Keratinocyte (primary cell): Measurements from ENCODE around the gene SLC7A7. TPM values are rescaled to one million over a fixed set of nuclear protein-coding genes. Genes with fewer than 3 reads are reported as not detected.

Experiments used
- DNase-seq: peaks from one replicate; pipeline ENCODE4 v3.0.0-alpha.2; 2011; ENCODE audit warnings: low read depth, missing footprints, low spot score
- FAIRE-seq: peaks from 2 replicates; lab custom pipeline; 2011; peaks lifted over from hg19 to GRCh38; lab: Jason Lieb, UNC
- H2AFZ ChIP-seq: 2 replicates; pipeline ENCODE4 v1.6.0; 2012; ENCODE audit warnings: low read length, control low read depth, inconsistent platforms; ENCODE audit not compliant: control insufficient read depth
- H3K27ac ChIP-seq: 2 replicates; pipeline ENCODE4 v1.5.1; 2011; ENCODE audit warnings: low read length; ENCODE audit not compliant: control insufficient read depth, insufficient read depth
- H3K27me3 ChIP-seq: 3 replicates; pipeline ENCODE4 v1.6.0; 2011; ENCODE audit warnings: low read length; ENCODE audit not compliant: control insufficient read depth, insufficient read depth; ENCODE audit errors: extremely low read depth
- H3K36me3 ChIP-seq, 2 experiments: 2 replicates in 1 of 2; 3 replicates in 1 of 2; pipeline ENCODE4 v1.5.1; 2011; ENCODE audit warnings: low read length in 2 of 2, mild to moderate bottlenecking in 1 of 2; ENCODE audit not compliant: control insufficient read depth in 2 of 2, insufficient read depth in 2 of 2; ENCODE audit errors: extremely low read depth in 1 of 2
- H3K4me1 ChIP-seq: 3 replicates; pipeline ENCODE4 v1.5.1; 2011; ENCODE audit warnings: low read length; ENCODE audit not compliant: control insufficient read depth, insufficient read depth; ENCODE audit errors: extremely low read depth
- H3K4me2 ChIP-seq: 3 replicates; pipeline ENCODE4 v1.6.0; 2011; ENCODE audit warnings: low read depth, low read length; ENCODE audit not compliant: control insufficient read depth, insufficient read depth; ENCODE audit errors: extremely low read depth
- H3K4me3 ChIP-seq, 3 experiments: fragments of 200-600 bp in 1 of 3; sonication (generic) in 1 of 3; 2 replicates in 2 of 3; 3 replicates in 1 of 3; pipeline ENCODE4 v1.5.1; 2011 to 2016; ENCODE audit warnings: low read length in 3 of 3, mild to moderate bottlenecking in 3 of 3, control low read depth in 2 of 3, inconsistent platforms in 1 of 3, low read depth in 1 of 3, mixed read lengths in 1 of 3, mixed run types in 1 of 3, moderate library complexity in 1 of 3; ENCODE audit not compliant: control insufficient read depth in 2 of 3, insufficient read depth in 2 of 3; ENCODE audit errors: extremely low read depth in 1 of 3
- H3K79me2 ChIP-seq: 2 replicates; pipeline ENCODE4 v1.6.0; 2012; ENCODE audit warnings: low read length; ENCODE audit not compliant: control insufficient read depth, insufficient read depth
- H3K9ac ChIP-seq: 3 replicates; pipeline ENCODE4 v1.6.0; 2011; ENCODE audit warnings: low read length; ENCODE audit not compliant: control insufficient read depth, insufficient read depth; ENCODE audit errors: extremely low read depth
- H3K9me1 ChIP-seq: 3 replicates; pipeline ENCODE4 v1.6.0; 2011; ENCODE audit warnings: low read length; ENCODE audit not compliant: control insufficient read depth, insufficient read depth; ENCODE audit errors: extremely low read depth
- H3K9me3 ChIP-seq: 2 replicates; pipeline ENCODE4 v1.5.1; 2012; ENCODE audit warnings: low read depth, low read length; ENCODE audit not compliant: control insufficient read depth
- H4K20me1 ChIP-seq: 3 replicates; pipeline ENCODE4 v1.6.0; 2011; ENCODE audit warnings: low read length; ENCODE audit not compliant: control insufficient read depth, insufficient read depth; ENCODE audit errors: extremely low read depth
- CTCF ChIP-seq, 3 experiments: IDR thresholded peaks in 1 of 3; conservative IDR thresholded peaks in 1 of 3; optimal IDR thresholded peaks in 1 of 3; 2 replicates in 2 of 3; 3 replicates in 1 of 3; pipeline versions ENCODE3 to v1.5.1; 2011; ENCODE audit warnings: low read length in 3 of 3, mild to moderate bottlenecking in 3 of 3, moderate library complexity in 2 of 3, control low read depth in 1 of 3, inconsistent platforms in 1 of 3; ENCODE audit not compliant: insufficient read depth in 2 of 3; ENCODE audit errors: extremely low read depth in 1 of 3
- EZH2 ChIP-seq: IDR thresholded peaks from one replicate; pipeline ENCODE4 v1.6.1; 2012; ENCODE audit warnings: inconsistent platforms, mild to moderate bottlenecking, low read length, moderate library complexity
- dilution Hi-C: fragments of 300-500 bp; cut with MboI; formaldehyde crosslinking; loops from one replicate; pipeline ENCODE4 v1.7.0; 2020; ENCODE audit warnings: low sequenced_read_pairs; ENCODE audit not compliant: extremely low pct_ligation_motif_present
- polyA plus RNA-seq, 5 experiments: library from polyadenylated mRNA; depleted of rRNA in 3 of 5; stranded (reverse) in 3 of 5; stranded (forward) in 1 of 5; unstranded in 1 of 5; fragments of >200 nt; gene quantifications; 1 replicate in 1 of 5; 2 replicates in 3 of 5; 3 replicates in 1 of 5; pipeline versions ENCODE4 v1.2.1 to v1.2.3, GENCODE V29; 2011 to 2012; ENCODE audit warnings: missing spikeins in 2 of 5, low read depth in 1 of 5, low replicate concordance in 1 of 5

Gene SLC7A7
- polyA plus RNA-seq, 1 donor (not counting 4 experiments of a cell fraction or from before 2014, with no cell fraction given), result 0.20 TPM

- Histone ChIP-seq H3K79me2 (peaks cover 78% of the 10 kb centered on the region), H3K4me1 (peaks cover 34% of the 10 kb centered on the region), H4K20me1 (no peaks in the 10 kb centered on the region), H3K27me3 (no peaks in the 10 kb centered on the region), H3K9me3 (no peaks in the 10 kb centered on the region), H3K4me3 (no peak overlapping the region), H3K4me2 (no peak overlapping the region), H3K36me3 (peaks cover 45 to 71% of the 10 kb centered on the region in 2 experiments), H3K9ac (no peak overlapping the region), H2AFZ (no peak overlapping the region), H3K27ac (no peak overlapping the region), H3K9me1 (peaks cover 3% of the 10 kb centered on the region)
- FAIRE-seq (no peak), DNase-seq (no peak)
- dilution Hi-C loops, result no loop called here
- TF ChIP-seq CTCF (optimal IDR thresholded peaks at IDR 0.05 in 1 of 3, IDR thresholded peaks at IDR 0.05 in 1 of 3, conservative IDR thresholded peaks at IDR 0.05 in 1 of 3; ENCODE audit: extremely low read depth in 1 of 3, insufficient read depth in 2 of 3, low read length in 3 of 3) (no peak), EZH2 (no peak)
Observed at GRCh38 chr14:22841769-22842168, 26.5 kb upstream of the SLC7A7 start.

- Histone ChIP-seq H3K79me2 (peaks cover 83% of the 10 kb centered on the region), H3K9ac (peak overlapping the region; percentile 24), H4K20me1 (no peaks in the 10 kb centered on the region), H3K4me1 (peaks cover 29% of the 10 kb centered on the region), H3K9me3 (no peaks in the 10 kb centered on the region), H3K9me1 (peaks cover 3% of the 10 kb centered on the region), H3K4me2 (no peak overlapping the region), H3K36me3 (peaks cover 41 to 68% of the 10 kb centered on the region in 2 experiments), H3K27me3 (no peaks in the 10 kb centered on the region), H2AFZ (no peak overlapping the region), H3K27ac (no peak overlapping the region), H3K4me3 (no peak overlapping the region)
- DNase-seq, result no peak
- TF ChIP-seq EZH2, result no peak
- TF ChIP-seq CTCF (optimal IDR thresholded peaks at IDR 0.05 in 1 of 3, IDR thresholded peaks at IDR 0.05 in 1 of 3, conservative IDR thresholded peaks at IDR 0.05 in 1 of 3; ENCODE audit: extremely low read depth in 1 of 3, insufficient read depth in 2 of 3, low read length in 3 of 3), result no peak
- FAIRE-seq, result no peak
- dilution Hi-C loops, result no loop called here
Observed at GRCh38 chr14:22841311-22841710, 26.1 kb upstream of the SLC7A7 start.
